Keratinocyte (primary cell): ENCODE results near the gene ZYG11A. TPM values are rescaled to one million over a fixed set of nuclear protein-coding genes. Genes with fewer than 3 reads are reported as not detected.

Experiments used
- DNase-seq: peaks from one replicate; pipeline ENCODE4 v3.0.0-alpha.2; 2011; ENCODE audit warnings: low read depth, missing footprints, low spot score
- FAIRE-seq: peaks from 2 replicates; lab custom pipeline; 2011; peaks lifted over from hg19 to GRCh38; lab: Jason Lieb, UNC
- H2AFZ ChIP-seq: 2 replicates; pipeline ENCODE4 v1.6.0; 2012; ENCODE audit warnings: low read length, control low read depth, inconsistent platforms; ENCODE audit not compliant: control insufficient read depth
- H3K27ac ChIP-seq: 2 replicates; pipeline ENCODE4 v1.5.1; 2011; ENCODE audit warnings: low read length; ENCODE audit not compliant: control insufficient read depth, insufficient read depth
- H3K27me3 ChIP-seq: 3 replicates; pipeline ENCODE4 v1.6.0; 2011; ENCODE audit warnings: low read length; ENCODE audit not compliant: control insufficient read depth, insufficient read depth; ENCODE audit errors: extremely low read depth
- H3K36me3 ChIP-seq, 2 experiments: 2 replicates in 1 of 2; 3 replicates in 1 of 2; pipeline ENCODE4 v1.5.1; 2011; ENCODE audit warnings: low read length in 2 of 2, mild to moderate bottlenecking in 1 of 2; ENCODE audit not compliant: control insufficient read depth in 2 of 2, insufficient read depth in 2 of 2; ENCODE audit errors: extremely low read depth in 1 of 2
- H3K4me1 ChIP-seq: 3 replicates; pipeline ENCODE4 v1.5.1; 2011; ENCODE audit warnings: low read length; ENCODE audit not compliant: control insufficient read depth, insufficient read depth; ENCODE audit errors: extremely low read depth
- H3K4me2 ChIP-seq: 3 replicates; pipeline ENCODE4 v1.6.0; 2011; ENCODE audit warnings: low read depth, low read length; ENCODE audit not compliant: control insufficient read depth, insufficient read depth; ENCODE audit errors: extremely low read depth
- H3K4me3 ChIP-seq, 3 experiments: fragments of 200-600 bp in 1 of 3; sonication (generic) in 1 of 3; 2 replicates in 2 of 3; 3 replicates in 1 of 3; pipeline ENCODE4 v1.5.1; 2011 to 2016; ENCODE audit warnings: low read length in 3 of 3, mild to moderate bottlenecking in 3 of 3, control low read depth in 2 of 3, inconsistent platforms in 1 of 3, low read depth in 1 of 3, mixed read lengths in 1 of 3, mixed run types in 1 of 3, moderate library complexity in 1 of 3; ENCODE audit not compliant: control insufficient read depth in 2 of 3, insufficient read depth in 2 of 3; ENCODE audit errors: extremely low read depth in 1 of 3
- H3K79me2 ChIP-seq: 2 replicates; pipeline ENCODE4 v1.6.0; 2012; ENCODE audit warnings: low read length; ENCODE audit not compliant: control insufficient read depth, insufficient read depth
- H3K9ac ChIP-seq: 3 replicates; pipeline ENCODE4 v1.6.0; 2011; ENCODE audit warnings: low read length; ENCODE audit not compliant: control insufficient read depth, insufficient read depth; ENCODE audit errors: extremely low read depth
- H3K9me1 ChIP-seq: 3 replicates; pipeline ENCODE4 v1.6.0; 2011; ENCODE audit warnings: low read length; ENCODE audit not compliant: control insufficient read depth, insufficient read depth; ENCODE audit errors: extremely low read depth
- H3K9me3 ChIP-seq: 2 replicates; pipeline ENCODE4 v1.5.1; 2012; ENCODE audit warnings: low read depth, low read length; ENCODE audit not compliant: control insufficient read depth
- H4K20me1 ChIP-seq: 3 replicates; pipeline ENCODE4 v1.6.0; 2011; ENCODE audit warnings: low read length; ENCODE audit not compliant: control insufficient read depth, insufficient read depth; ENCODE audit errors: extremely low read depth
- CTCF ChIP-seq, 3 experiments: IDR thresholded peaks in 1 of 3; conservative IDR thresholded peaks in 1 of 3; optimal IDR thresholded peaks in 1 of 3; 2 replicates in 2 of 3; 3 replicates in 1 of 3; pipeline versions ENCODE3 to v1.5.1; 2011; ENCODE audit warnings: low read length in 3 of 3, mild to moderate bottlenecking in 3 of 3, moderate library complexity in 2 of 3, control low read depth in 1 of 3, inconsistent platforms in 1 of 3; ENCODE audit not compliant: insufficient read depth in 2 of 3; ENCODE audit errors: extremely low read depth in 1 of 3
- EZH2 ChIP-seq: IDR thresholded peaks from one replicate; pipeline ENCODE4 v1.6.1; 2012; ENCODE audit warnings: inconsistent platforms, mild to moderate bottlenecking, low read length, moderate library complexity
- dilution Hi-C: fragments of 300-500 bp; cut with MboI; formaldehyde crosslinking; loops from one replicate; pipeline ENCODE4 v1.7.0; 2020; ENCODE audit warnings: low sequenced_read_pairs; ENCODE audit not compliant: extremely low pct_ligation_motif_present
- polyA plus RNA-seq, 5 experiments: library from polyadenylated mRNA; depleted of rRNA in 3 of 5; stranded (reverse) in 3 of 5; stranded (forward) in 1 of 5; unstranded in 1 of 5; fragments of >200 nt; gene quantifications; 1 replicate in 1 of 5; 2 replicates in 3 of 5; 3 replicates in 1 of 5; pipeline versions ENCODE4 v1.2.1 to v1.2.3, GENCODE V29; 2011 to 2012; ENCODE audit warnings: missing spikeins in 2 of 5, low read depth in 1 of 5, low replicate concordance in 1 of 5

The ZYG11A gene
- polyA plus RNA-seq, 1 donor (not counting 4 experiments of a cell fraction or from before 2014, with no cell fraction given), result 0.64 TPM

GRCh38 chr1:52906135-52906603 lies 63.6 kb downstream of the ZYG11A start:
- no peak overlapping the region for H3K27ac ChIP-seq
- H3K4me2 ChIP-seq, result no peak overlapping the region
- peaks cover 1 to 6% of the 10 kb centered on the region in 2 experiments for H3K36me3 ChIP-seq
- H3K27me3 ChIP-seq, result no peaks in the 10 kb centered on the region
- FAIRE-seq, result no peak
- H3K79me2 ChIP-seq, result no peaks in the 10 kb centered on the region
- H2AFZ ChIP-seq, result no peak overlapping the region
- no peak overlapping the region for H3K9ac ChIP-seq
- H3K4me1 ChIP-seq, result peaks cover 6% of the 10 kb centered on the region
- dilution Hi-C loops, result no loop called here
- no peak for DNase-seq
- TF ChIP-seq EZH2 (no peak), CTCF (optimal IDR thresholded peaks at IDR 0.05 in 1 of 3, IDR thresholded peaks at IDR 0.05 in 1 of 3, conservative IDR thresholded peaks at IDR 0.05 in 1 of 3; ENCODE audit: extremely low read depth in 1 of 3, insufficient read depth in 2 of 3, low read length in 3 of 3) (no peak)
- H3K9me3 ChIP-seq, result no peaks in the 10 kb centered on the region
- peaks cover 2% of the 10 kb centered on the region for H3K9me1 ChIP-seq
- no peak overlapping the region for H3K4me3 ChIP-seq
- no peaks in the 10 kb centered on the region for H4K20me1 ChIP-seq

- Histone ChIP-seq H3K4me1 (peaks cover 6% of the 10 kb centered on the region), H3K27ac (no peak overlapping the region), H3K79me2 (no peaks in the 10 kb centered on the region), H3K4me2 (no peak overlapping the region), H4K20me1 (no peaks in the 10 kb centered on the region), H2AFZ (no peak overlapping the region), H3K4me3 (no peak overlapping the region), H3K9me3 (no peaks in the 10 kb centered on the region), H3K27me3 (no peaks in the 10 kb centered on the region), H3K36me3 (peaks cover 1 to 6% of the 10 kb centered on the region in 2 experiments), H3K9me1 (peaks cover 2% of the 10 kb centered on the region), H3K9ac (no peak overlapping the region)
- DNase-seq (no peak), FAIRE-seq (no peak)
- dilution Hi-C loops, result no loop called here
- TF ChIP-seq CTCF (optimal IDR thresholded peaks at IDR 0.05 in 1 of 3, IDR thresholded peaks at IDR 0.05 in 1 of 3, conservative IDR thresholded peaks at IDR 0.05 in 1 of 3; ENCODE audit: extremely low read depth in 1 of 3, insufficient read depth in 2 of 3, low read length in 3 of 3) (no peak), EZH2 (no peak)
These were observed 64.7 kb downstream of the ZYG11A start for GRCh38 chr1:52907068-52907811.
